B cell (primary cell): ENCODE measurements around the gene ATN1. TPM values are rescaled to one million over a fixed set of nuclear protein-coding genes. Genes with fewer than 3 reads are reported as not detected.

Source experiments
- ATAC-seq: fragments of 200-7000 bp; cut with Tn5 transposase; one replicate; pipeline ENCODE4 v1.10.0; 2021; ENCODE audit warnings: low read depth, mild to moderate bottlenecking, moderate number of reproducible peaks, moderate library complexity
- CTCF ChIA-PET: fragments of 350-600 bp; sonication (Branson Sonifier 250); formaldehyde crosslinking; loops from one replicate; lab custom pipeline; 2021; ENCODE audit warnings: antibody characterized with exemption, inconsistent platforms; lab: Charles Lee
- POLR2A ChIA-PET: fragments of 350-600 bp; sonication (Branson Sonifier 250); formaldehyde crosslinking; loops from one replicate; lab custom pipeline; 2021; ENCODE audit warnings: antibody characterized with exemption; lab: Charles Lee
- DNase-seq: peaks from one replicate; pipeline ENCODE4 v3.0.0; 2013
- H2AFZ ChIP-seq: 2 replicates; pipeline ENCODE4 v1.6.1; 2012; ENCODE audit warnings: mild to moderate bottlenecking, low read depth, low read length; ENCODE audit not compliant: insufficient read depth, poor library complexity, severe bottlenecking
- H3K27ac ChIP-seq, 2 donors: 1 replicate in 1 of 2; 2 replicates in 1 of 2; pipeline ENCODE4 v1.5.1; 2012 to 2013; ENCODE audit warnings: low read length in 2 of 2, mild to moderate bottlenecking in 2 of 2, moderate library complexity in 1 of 2
- H3K27me3 ChIP-seq, 4 experiments: fragments of 200-600 bp in 1 of 4; sonication (generic) in 1 of 4; replicated peaks in 1 of 4; 1 replicate in 2 of 4; 2 replicates in 2 of 4; pipeline versions ENCODE4 v1.6.1 to v1.7.0; 2013 to 2016; ENCODE audit warnings: low read length in 3 of 4, mild to moderate bottlenecking in 2 of 4, mixed read lengths in 1 of 4, moderate library complexity in 1 of 4; ENCODE audit not compliant: insufficient read depth in 4 of 4, control insufficient read depth in 3 of 4; ENCODE audit errors: control extremely low read depth in 1 of 4
- H3K36me3 ChIP-seq, 2 experiments: replicated peaks in 1 of 2; 1 replicate in 1 of 2; 2 replicates in 1 of 2; pipeline versions ENCODE4 v1.6.1 to v1.7.1; 2013; ENCODE audit warnings: low read length in 1 of 2; ENCODE audit not compliant: insufficient read depth in 2 of 2, control insufficient read depth in 1 of 2; ENCODE audit errors: control extremely low read depth in 1 of 2, extremely low read depth in 1 of 2
- H3K4me1 ChIP-seq, 2 donors: fragments of 200-600 bp in 1 of 2; sonication (generic) in 1 of 2; 1 replicate in 1 of 2; 2 replicates in 1 of 2; pipeline versions ENCODE4 v1.5.1 to v1.6.1; 2013 to 2017; ENCODE audit warnings: low read length in 2 of 2; ENCODE audit not compliant: control insufficient read depth in 2 of 2, insufficient read depth in 2 of 2
- H3K4me2 ChIP-seq: replicated peaks from 2 replicates; pipeline ENCODE3; 2012; ENCODE audit warnings: mild to moderate bottlenecking, low read depth, low read length; ENCODE audit not compliant: poor library complexity, severe bottlenecking
- H3K4me3 ChIP-seq, 5 experiments: fragments of 200-600 bp in 1 of 5; sonication (generic) in 1 of 5; 1 replicate in 3 of 5; 2 replicates in 2 of 5; pipeline versions ENCODE4 v1.5.1 to v1.7.0; 2011 to 2016; ENCODE audit warnings: low read length in 4 of 5, mild to moderate bottlenecking in 4 of 5, low read depth in 2 of 5, control low read depth in 1 of 5, moderate library complexity in 1 of 5; ENCODE audit not compliant: insufficient read depth in 1 of 5; ENCODE audit errors: control extremely low read depth in 1 of 5, extremely low read depth in 1 of 5
- H3K79me2 ChIP-seq: fragments of 200-600 bp; sonication (generic); one replicate; pipeline ENCODE4 v1.6.0; 2016; ENCODE audit warnings: low read length; ENCODE audit not compliant: control insufficient read depth, insufficient read depth
- H3K9ac ChIP-seq: fragments of 200-600 bp; sonication (generic); 2 replicates; pipeline ENCODE4 v1.6.1; 2017; ENCODE audit warnings: mild to moderate bottlenecking, low read length, moderate library complexity
- H3K9me3 ChIP-seq, 3 donors: one replicate each; pipeline versions ENCODE4 v1.6.1 to v1.7.1; 2013; ENCODE audit warnings: low read length in 2 of 3; ENCODE audit not compliant: control insufficient read depth in 2 of 3, insufficient read depth in 1 of 3; ENCODE audit errors: control extremely low read depth in 1 of 3
- H4K20me1 ChIP-seq: 2 replicates; pipeline ENCODE4 v1.6.0; 2012; ENCODE audit warnings: mild to moderate bottlenecking, low read length; ENCODE audit not compliant: insufficient read depth, control insufficient read depth, poor library complexity, severe bottlenecking
- H3K27ac Mint-ChIP-seq: one replicate; pipeline ENCODE4 v1.8.0; 2021; ENCODE audit warnings: mixed read lengths
- H3K27me3 Mint-ChIP-seq: one replicate; pipeline ENCODE4 v1.8.0; 2021; ENCODE audit warnings: mixed read lengths
- H3K4me1 Mint-ChIP-seq: one replicate; pipeline ENCODE4 v1.8.0; 2021; ENCODE audit warnings: mixed read lengths
- H3K4me3 Mint-ChIP-seq: one replicate; pipeline ENCODE4 v1.8.0; 2021; ENCODE audit warnings: mixed read lengths
- H3K9me3 Mint-ChIP-seq: one replicate; pipeline ENCODE4 v1.8.0; 2022; ENCODE audit warnings: mixed read lengths; ENCODE audit not compliant: insufficient read depth
- EZH2 ChIP-seq: IDR thresholded peaks from 2 replicates; pipeline ENCODE4 v1.6.1; 2012; ENCODE audit warnings: borderline replicate concordance, low read depth, mild to moderate bottlenecking, moderate library complexity, low read length; ENCODE audit not compliant: insufficient read depth, poor library complexity, severe bottlenecking
- WGBS: methylation state at CpG from one replicate; pipeline ENCODE4 v1.1.5; 2013; ENCODE audit warnings: missing lambda C conversion rate; ENCODE audit not compliant: insufficient coverage; 5-methylcytosine and 5-hydroxymethylcytosine counted together
- intact Hi-C: fragments of 100-400 bp; cut with micrococcal nuclease; formaldehyde crosslinking; loops from one replicate; pipeline ENCODE4 v1.10.0; 2022
- polyA plus RNA-seq: library from polyadenylated mRNA; depleted of rRNA; stranded (reverse); fragments of >200 nt; gene quantifications from 2 replicates; pipeline ENCODE4 v1.2.3, GENCODE V29; 2012
- total RNA-seq, 2 donors: library from RNA; stranded (reverse); fragments of 120-200 nt in 1 of 2; gene quantifications; 1 replicate in 1 of 2; 2 replicates in 1 of 2; pipeline versions ENCODE4 v1.2.3 to v1.2.4, GENCODE V29; 2013 to 2022
- TF ChIP-seq, protein P1 (sequence below): fragments of 200-600 bp; IDR thresholded peaks from one replicate; pipeline ENCODE4 v1.8.0; 2022; ENCODE audit warnings: antibody characterized with exemption, mild to moderate bottlenecking

The ATN1 gene
- total and polyA plus RNA-seq, 2 donors (not counting 1 experiment from before 2014, with no cell fraction given) = 21.0 to 50.8 TPM

DNA sequence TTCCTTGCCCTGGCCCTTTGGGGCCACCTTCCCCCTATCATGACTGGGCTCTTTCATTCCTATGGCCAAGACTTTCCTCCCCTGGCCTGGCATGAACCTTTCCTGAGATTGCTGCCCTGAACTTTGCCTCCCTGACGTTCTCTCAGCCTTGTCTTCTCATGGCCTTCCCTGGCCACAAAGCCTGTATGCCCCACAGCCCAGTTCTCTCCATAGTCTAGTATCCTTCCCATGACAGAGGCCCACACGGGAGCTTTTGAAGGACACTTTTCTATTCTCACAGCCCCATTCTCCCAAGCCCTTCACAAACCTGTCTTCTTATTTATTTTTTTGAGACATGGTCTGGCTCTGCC, 11.4 kb downstream of the ATN1 start:
- Histone ChIP-seq H3K9me3 (no peaks in the 10 kb centered on the region), H3K9ac (no peak overlapping the region), H3K4me1 (peaks cover 24 to 45% of the 10 kb centered on the region in 2 donors), H2AFZ (no peak overlapping the region), H4K20me1 (no peaks in the 10 kb centered on the region), H3K27ac (no peak overlapping the region), H3K27me3 (no peaks in the 10 kb centered on the region), H3K36me3 (peaks cover 0 to 13% of the 10 kb centered on the region in 2 experiments), H3K4me2 (no peak overlapping the region), H3K4me3 (no peak overlapping the region), H3K79me2 (peaks cover 20% of the 10 kb centered on the region)
- Mint-ChIP-seq H3K27ac (peak overlapping the region; percentile 86), H3K4me3 (peak overlapping the region; percentile 66), H3K9me3 (no peaks in the 10 kb centered on the region), H3K27me3 (no peaks in the 10 kb centered on the region), H3K4me1 (peaks cover 42% of the 10 kb centered on the region)
- POLR2A ChIA-PET = interaction anchor here (1.1 to 18.5 kb wide), 3 partner anchors 19 to 70 kb away, joined by 3 to 662 read pairs (median 3); partner anchors contain the start of genes PTPN6 and SPSB2
- TF ChIP-seq, protein P1, sequence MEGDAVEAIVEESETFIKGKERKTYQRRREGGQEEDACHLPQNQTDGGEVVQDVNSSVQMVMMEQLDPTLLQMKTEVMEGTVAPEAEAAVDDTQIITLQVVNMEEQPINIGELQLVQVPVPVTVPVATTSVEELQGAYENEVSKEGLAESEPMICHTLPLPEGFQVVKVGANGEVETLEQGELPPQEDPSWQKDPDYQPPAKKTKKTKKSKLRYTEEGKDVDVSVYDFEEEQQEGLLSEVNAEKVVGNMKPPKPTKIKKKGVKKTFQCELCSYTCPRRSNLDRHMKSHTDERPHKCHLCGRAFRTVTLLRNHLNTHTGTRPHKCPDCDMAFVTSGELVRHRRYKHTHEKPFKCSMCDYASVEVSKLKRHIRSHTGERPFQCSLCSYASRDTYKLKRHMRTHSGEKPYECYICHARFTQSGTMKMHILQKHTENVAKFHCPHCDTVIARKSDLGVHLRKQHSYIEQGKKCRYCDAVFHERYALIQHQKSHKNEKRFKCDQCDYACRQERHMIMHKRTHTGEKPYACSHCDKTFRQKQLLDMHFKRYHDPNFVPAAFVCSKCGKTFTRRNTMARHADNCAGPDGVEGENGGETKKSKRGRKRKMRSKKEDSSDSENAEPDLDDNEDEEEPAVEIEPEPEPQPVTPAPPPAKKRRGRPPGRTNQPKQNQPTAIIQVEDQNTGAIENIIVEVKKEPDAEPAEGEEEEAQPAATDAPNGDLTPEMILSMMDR = no peak
- TF ChIP-seq EZH2 = no peak
- ATAC-seq (no peak), DNase-seq (no peak)
- intact Hi-C loops = loop anchor here (5.0 kb wide), 1 partner anchor 87 kb away; the partner anchor contains the start of genes CDCA3 and USP5
- CTCF ChIA-PET = interaction anchor here (0.8 to 16.6 kb wide), 13 partner anchors 8 to 250 kb away, joined by 3 to 944 read pairs (median 4); partner anchors contain the start of gene ZNF384
- WGBS = 89% methylated on average over 2 of the region's 2 CpGs

DNA sequence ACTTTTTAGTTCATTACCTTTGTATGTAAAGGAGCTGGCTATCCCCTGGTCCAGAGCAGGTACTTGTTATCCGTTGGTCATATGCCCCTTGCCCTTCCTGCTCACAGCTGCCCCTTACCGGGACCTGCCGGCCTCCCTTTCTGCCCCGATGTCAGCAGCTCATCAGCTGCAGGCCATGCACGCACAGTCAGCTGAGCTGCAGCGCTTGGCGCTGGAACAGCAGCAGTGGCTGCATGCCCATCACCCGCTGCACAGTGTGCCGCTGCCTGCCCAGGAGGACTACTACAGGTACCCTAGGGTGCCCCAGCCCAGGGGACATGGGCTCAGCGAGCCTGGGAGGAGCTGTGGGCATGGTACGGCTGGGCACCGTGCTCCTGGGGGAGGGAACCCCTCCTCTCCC, 13.5 kb downstream of the ATN1 start:
- DNase-seq (no peak), ATAC-seq (no peak)
- intact Hi-C loops = loop anchor here (10.0 kb wide), 1 partner anchor 306 kb away; the partner anchor contains the start of gene LPAR5

More for the DNA sequence above, 13.5 kb downstream of the ATN1 start:
- Mint-ChIP-seq H3K27me3 (no peaks in the 10 kb centered on the region), H3K9me3 (no peaks in the 10 kb centered on the region), H3K4me1 (peaks cover 56% of the 10 kb centered on the region), H3K4me3 (no peak overlapping the region), H3K27ac (peak overlapping the region; percentile 46)
- Histone ChIP-seq H3K79me2 (peaks cover 19% of the 10 kb centered on the region), H4K20me1 (no peaks in the 10 kb centered on the region), H3K27ac (no peak overlapping the region), H3K9me3 (no peaks in the 10 kb centered on the region), H3K36me3 (peaks cover 0 to 10% of the 10 kb centered on the region in 2 experiments), H3K4me1 (peaks cover 37 to 60% of the 10 kb centered on the region in 2 donors), H3K4me3 (no peak overlapping the region), H2AFZ (no peak overlapping the region), H3K9ac (no peak overlapping the region), H3K4me2 (no peak overlapping the region), H3K27me3 (no peaks in the 10 kb centered on the region)
- CTCF ChIA-PET = interaction anchor here (0.8 to 16.6 kb wide), 7 partner anchors 16 to 167 kb away, joined by 3 to 944 read pairs (median 4); partner anchors contain the start of gene SPSB2
- WGBS = 97% methylated on average over 11 of the region's 12 CpGs
- POLR2A ChIA-PET = interaction anchor here (0.7 to 18.5 kb wide), 2 partner anchors 17 to 68 kb away, joined by 3 to 662 read pairs; partner anchors contain the start of genes PTPN6 and SPSB2
- no peak for TF ChIP-seq EZH2
- TF ChIP-seq, protein P1 = no peak
